Ascending aorta (tissue), 2 donors: ENCODE data around the gene FRAS1. TPM values are rescaled to one million over a fixed set of nuclear protein-coding genes. Genes with fewer than 3 reads are reported as not detected.

Source experiments
- DNase-seq, 2 donors: peaks; one replicate each; pipeline ENCODE4 v3.0.0-alpha.2; 2019; ENCODE audit warnings: low spot score in 2 of 2
- H3K27ac ChIP-seq, 2 donors: fragments of 200-600 bp; sonication (generic); one replicate each; pipeline ENCODE4 v1.5.1; 2016 to 2017; ENCODE audit warnings: mild to moderate bottlenecking in 1 of 2
- H3K27me3 ChIP-seq: fragments of 200-600 bp; sonication (generic); one replicate; pipeline ENCODE4 v1.5.1; 2017
- H3K36me3 ChIP-seq, 2 donors: fragments of 200-600 bp; sonication (generic); one replicate each; pipeline ENCODE4 v1.5.1; 2016
- H3K4me1 ChIP-seq, 2 donors: fragments of 200-600 bp; sonication (generic); one replicate each; pipeline ENCODE4 v1.5.1; 2016 to 2017; ENCODE audit warnings: mild to moderate bottlenecking in 1 of 2
- H3K4me3 ChIP-seq, 2 donors: fragments of 200-600 bp; sonication (generic); one replicate each; pipeline ENCODE4 v1.5.1; 2016 to 2017; ENCODE audit warnings: mild to moderate bottlenecking in 1 of 2
- H3K9me3 ChIP-seq, 2 donors: fragments of 200-600 bp; sonication (generic); one replicate each; pipeline ENCODE4 v1.5.1; 2016
- intact Hi-C: fragments of 100-400 bp; cut with DNase I; formaldehyde crosslinking; loops from one replicate; pipeline ENCODE4 v1.15.1; 2023
- total RNA-seq: library from RNA; depleted of rRNA; stranded (reverse); fragments of >200 nt; gene quantifications from one replicate; pipeline ENCODE4 v1.1.0, GENCODE V29; 2016
- TF ChIP-seq, protein P1 (sequence below), 3 experiments: fragments of 200-600 bp in 2 of 3; fragments of 450-650 bp in 1 of 3; sonication (generic) in 2 of 3; IDR thresholded peaks; one replicate each; pipeline ENCODE4 v1.5.1; 2016 to 2019; ENCODE audit warnings: antibody characterized with exemption in 3 of 3, mild to moderate bottlenecking in 1 of 3, moderate library complexity in 1 of 3

Gene FRAS1
- total RNA-seq, 1 donor from 2014 or later = 0.75 TPM

DNA sequence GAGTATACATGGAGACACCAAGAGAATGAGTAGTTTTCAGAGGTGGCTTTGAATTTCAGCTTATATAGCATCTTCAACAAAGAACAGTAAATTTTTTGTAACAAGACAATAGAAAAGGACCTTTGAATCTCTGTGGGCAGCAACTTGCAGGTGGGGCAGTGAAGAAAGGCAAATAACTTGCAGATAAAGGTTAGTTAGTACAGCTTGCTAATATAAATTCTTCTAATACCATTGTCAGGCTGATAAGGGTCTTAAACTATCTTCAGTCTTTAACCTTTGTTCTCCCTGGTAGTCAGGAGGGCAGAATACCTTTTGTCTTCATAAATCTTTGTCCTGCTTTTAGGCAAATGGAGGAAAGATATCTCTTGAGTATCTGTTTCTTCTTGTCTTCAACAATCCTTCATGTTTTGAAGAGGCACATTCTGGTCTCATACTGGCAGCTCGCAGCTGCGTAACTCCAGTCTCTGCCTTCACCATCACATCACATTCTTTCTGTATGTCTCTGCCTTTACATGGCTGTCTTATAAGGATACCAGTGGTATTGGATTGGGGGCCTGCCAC lies 510.5 kb downstream of the FRAS1 start:
- no peak overlapping the region for H3K27ac ChIP-seq

DNA sequence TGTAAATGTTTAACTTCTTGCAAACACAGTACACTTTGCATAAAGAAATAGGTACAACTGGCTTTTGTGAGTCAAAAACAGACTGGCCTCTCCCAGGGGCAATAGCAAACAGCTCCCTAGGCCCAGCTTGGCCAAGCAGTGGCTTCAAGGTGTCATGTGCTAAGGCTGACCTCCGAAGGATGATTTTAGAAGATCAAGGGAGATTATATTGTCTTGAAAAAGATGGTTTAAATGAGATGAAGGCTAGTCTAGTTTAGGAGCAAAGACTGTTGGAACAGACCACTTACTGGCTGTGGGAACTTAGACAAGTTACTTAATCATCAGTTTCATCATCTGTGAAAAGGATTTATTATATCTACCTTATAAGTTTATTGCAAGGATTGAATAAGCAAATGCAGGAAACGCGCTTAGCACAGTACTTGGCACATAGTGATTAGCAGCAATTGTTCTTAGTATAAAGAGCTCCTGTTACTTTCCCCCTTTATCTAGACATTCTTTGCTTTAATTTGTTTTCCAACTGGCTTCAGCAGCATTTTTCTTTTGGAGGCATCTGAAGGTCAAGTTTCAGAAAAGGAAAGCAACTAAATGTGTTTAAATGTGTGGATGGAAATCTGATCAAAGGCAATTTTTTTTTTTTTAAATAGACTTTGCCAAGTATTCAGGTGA lies 511.6 kb downstream of the FRAS1 start:
- TF ChIP-seq, protein P1, sequence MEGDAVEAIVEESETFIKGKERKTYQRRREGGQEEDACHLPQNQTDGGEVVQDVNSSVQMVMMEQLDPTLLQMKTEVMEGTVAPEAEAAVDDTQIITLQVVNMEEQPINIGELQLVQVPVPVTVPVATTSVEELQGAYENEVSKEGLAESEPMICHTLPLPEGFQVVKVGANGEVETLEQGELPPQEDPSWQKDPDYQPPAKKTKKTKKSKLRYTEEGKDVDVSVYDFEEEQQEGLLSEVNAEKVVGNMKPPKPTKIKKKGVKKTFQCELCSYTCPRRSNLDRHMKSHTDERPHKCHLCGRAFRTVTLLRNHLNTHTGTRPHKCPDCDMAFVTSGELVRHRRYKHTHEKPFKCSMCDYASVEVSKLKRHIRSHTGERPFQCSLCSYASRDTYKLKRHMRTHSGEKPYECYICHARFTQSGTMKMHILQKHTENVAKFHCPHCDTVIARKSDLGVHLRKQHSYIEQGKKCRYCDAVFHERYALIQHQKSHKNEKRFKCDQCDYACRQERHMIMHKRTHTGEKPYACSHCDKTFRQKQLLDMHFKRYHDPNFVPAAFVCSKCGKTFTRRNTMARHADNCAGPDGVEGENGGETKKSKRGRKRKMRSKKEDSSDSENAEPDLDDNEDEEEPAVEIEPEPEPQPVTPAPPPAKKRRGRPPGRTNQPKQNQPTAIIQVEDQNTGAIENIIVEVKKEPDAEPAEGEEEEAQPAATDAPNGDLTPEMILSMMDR (IDR thresholded peaks at IDR 0.05) = no peak
- H3K4me1 ChIP-seq = peaks cover 0 to 2% of the 10 kb centered on the region in 2 donors
- no peaks in the 10 kb centered on the region for H3K36me3 ChIP-seq
- H3K4me3 ChIP-seq = no peak overlapping the region
- intact Hi-C loops = no loop called here
- no peaks in the 10 kb centered on the region for H3K27me3 ChIP-seq
- no peak overlapping the region for H3K27ac ChIP-seq
- H3K9me3 ChIP-seq = no peaks in the 10 kb centered on the region
- DNase-seq = no peak

More for the DNA sequence above, 510.5 kb downstream of the FRAS1 start:
- H3K4me3 ChIP-seq = no peak overlapping the region
- H3K27me3 ChIP-seq = no peaks in the 10 kb centered on the region
- intact Hi-C loops = no loop called here
- H3K4me1 ChIP-seq = peaks cover 0 to 2% of the 10 kb centered on the region in 2 donors
- no peak for DNase-seq
- H3K36me3 ChIP-seq = no peaks in the 10 kb centered on the region
- TF ChIP-seq, protein P1 (IDR thresholded peaks at IDR 0.05) = no peak
- no peaks in the 10 kb centered on the region for H3K9me3 ChIP-seq

DNA sequence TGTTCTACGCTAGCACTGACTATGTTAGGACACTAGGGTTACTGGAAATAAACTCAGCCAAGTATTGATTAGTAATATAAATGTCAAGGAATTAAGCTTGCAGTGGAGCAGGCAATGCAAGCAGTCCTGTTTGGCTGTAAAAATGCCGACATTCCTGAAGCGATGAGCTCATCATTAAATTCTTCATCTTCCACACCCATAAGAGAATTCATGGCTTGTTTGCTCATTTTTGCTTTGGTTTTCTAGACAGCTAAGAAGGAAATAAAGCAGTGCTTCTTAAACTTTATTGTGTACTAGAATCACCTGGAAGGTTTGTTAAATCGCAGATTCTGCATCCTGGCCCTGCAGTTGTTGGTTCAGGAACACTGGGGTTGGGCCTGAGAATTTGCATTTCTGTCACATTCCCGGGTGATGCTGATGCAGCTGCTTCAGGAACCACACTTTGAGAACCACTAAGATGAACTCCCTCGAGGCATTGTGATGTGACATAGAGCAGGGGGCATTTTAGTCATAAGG lies 512.2 kb downstream of the FRAS1 start:
- Histone ChIP-seq H3K4me1 (peaks cover 0 to 2% of the 10 kb centered on the region in 2 donors), H3K27ac (no peak overlapping the region), H3K9me3 (no peaks in the 10 kb centered on the region), H3K4me3 (no peak overlapping the region), H3K27me3 (no peaks in the 10 kb centered on the region), H3K36me3 (no peaks in the 10 kb centered on the region)
- intact Hi-C loops = no loop called here
- DNase-seq = no peak
- TF ChIP-seq, protein P1 (IDR thresholded peaks at IDR 0.05) = no peak

DNA sequence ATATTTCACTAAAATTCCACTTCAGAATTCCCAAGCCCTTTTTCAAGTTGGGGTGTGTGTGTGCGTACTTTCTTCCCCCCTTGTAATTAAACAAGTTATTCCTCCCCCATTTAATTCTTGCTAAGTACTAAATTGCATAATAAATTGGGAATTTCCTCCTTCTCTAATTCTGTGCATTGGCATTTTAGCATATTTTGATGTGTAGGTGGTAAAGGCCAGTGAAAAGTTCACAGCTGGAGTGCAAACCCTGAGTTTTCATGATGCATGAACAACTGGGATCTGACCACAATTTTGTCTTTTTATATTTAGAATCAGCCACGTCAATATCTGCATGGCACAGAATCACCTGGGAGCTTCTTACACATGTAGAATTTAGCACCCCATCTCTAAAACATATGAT lies 513.0 kb downstream of the FRAS1 start:
- TF ChIP-seq, protein P1 (IDR thresholded peaks at IDR 0.05) = no peak
- Histone ChIP-seq H3K4me3 (no peak overlapping the region), H3K27ac (no peak overlapping the region), H3K9me3 (no peaks in the 10 kb centered on the region), H3K36me3 (no peaks in the 10 kb centered on the region), H3K27me3 (no peaks in the 10 kb centered on the region), H3K4me1 (peaks cover 0 to 2% of the 10 kb centered on the region in 2 donors)
- intact Hi-C loops = no loop called here
- no peak for DNase-seq

DNA sequence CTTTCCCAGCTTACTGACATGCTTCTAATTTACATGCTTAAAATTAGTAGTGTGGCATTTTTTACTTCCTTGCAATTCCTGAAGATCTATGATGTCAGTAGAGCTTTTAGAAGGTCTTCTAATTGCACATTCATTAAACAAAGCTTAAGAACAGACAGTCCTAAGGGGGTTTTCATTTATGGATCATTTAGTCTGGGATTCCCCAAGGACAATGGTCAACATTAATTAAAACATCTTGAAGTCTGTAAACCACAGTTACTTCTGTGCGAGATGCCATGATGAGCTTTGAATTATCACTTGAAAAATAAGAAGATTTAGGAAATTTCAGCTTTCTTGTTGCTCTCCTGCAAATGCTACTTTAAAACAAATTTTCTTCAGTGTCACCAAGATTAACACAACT lies 514.7 kb downstream of the FRAS1 start:
- intact Hi-C loops = no loop called here
- Histone ChIP-seq H3K27ac (no peak overlapping the region), H3K4me1 (peaks cover 0 to 2% of the 10 kb centered on the region in 2 donors), H3K4me3 (no peak overlapping the region), H3K36me3 (no peaks in the 10 kb centered on the region), H3K9me3 (no peaks in the 10 kb centered on the region), H3K27me3 (no peaks in the 10 kb centered on the region)
- no peak for DNase-seq
- TF ChIP-seq, protein P1 (IDR thresholded peaks at IDR 0.05) = no peak
